Measurements from ENCODE around the gene MEGF6.

MEGF6 gene

DNA sequence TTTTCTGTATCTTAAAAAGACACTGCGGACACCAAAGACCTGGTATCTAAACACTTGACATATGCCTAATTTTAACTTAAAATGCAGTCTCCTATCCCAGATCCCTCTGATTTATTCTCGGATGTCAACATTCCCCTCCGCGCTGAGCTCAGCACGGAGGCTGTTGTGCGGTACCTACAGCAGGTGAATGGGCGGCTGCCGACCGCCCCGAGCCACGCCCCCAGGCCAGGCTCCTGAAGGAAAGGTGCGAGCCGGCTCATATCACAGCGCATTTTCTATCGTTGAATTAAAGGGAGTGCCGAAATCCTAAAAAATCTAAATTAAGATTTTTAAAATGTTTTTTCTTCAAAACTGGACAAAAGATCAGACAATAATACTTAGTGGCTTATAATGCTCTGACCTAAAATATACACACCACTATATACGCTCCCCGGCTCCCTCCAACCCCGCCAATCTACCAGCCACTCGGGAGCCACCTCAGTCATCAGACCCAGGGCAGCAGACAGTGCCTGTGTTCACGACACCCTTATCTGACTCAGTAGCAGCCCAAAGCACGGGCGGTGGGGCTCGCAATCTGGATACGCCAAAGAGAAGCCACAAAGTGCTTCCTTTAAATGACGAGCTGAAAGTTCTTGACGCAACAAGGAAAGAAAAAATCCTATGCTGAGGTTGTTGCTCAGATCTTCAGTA, 34.5 kb upstream of the MEGF6 start:
- no peak for DNase-seq

DNA sequence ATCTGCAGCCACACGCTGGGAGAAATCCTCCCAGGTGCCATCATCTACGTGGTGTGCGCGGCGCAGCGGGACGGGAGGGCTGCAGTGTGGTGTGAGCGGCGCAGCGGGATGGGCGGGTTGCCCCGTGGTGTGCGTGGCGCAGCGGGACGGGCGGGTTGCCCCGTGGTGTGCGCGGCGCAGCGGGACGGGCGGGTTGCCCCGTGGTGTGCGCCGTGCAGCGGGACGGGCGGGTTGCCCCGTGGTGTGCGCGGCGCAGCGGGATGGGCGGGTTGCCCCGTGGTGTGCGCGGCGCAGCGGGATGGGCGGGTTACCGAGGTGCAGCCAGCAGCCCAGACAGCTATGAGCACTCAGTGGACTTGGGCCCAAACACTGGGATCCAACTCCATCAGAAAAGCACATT, 33.9 kb upstream of the MEGF6 start:
- DNase-seq, result no peak

DNA sequence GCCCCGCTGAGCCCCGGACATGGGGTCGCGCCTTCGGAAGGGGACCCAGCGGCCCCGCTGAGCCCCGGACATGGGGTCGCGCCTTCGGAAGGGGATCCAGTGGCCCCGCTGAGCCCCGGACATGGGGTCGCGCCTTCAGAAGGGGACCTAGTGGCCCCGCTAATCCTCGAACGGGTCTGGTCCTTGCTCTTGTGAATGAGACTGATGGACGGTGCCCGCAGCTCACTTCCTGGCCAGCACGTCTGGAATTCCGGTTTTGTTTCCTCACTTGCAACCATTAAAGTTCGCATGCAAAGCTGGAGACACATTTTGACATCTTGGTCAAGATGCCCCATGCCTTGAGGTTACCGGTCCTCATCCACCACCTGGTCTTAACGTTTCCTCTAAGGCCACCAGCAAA, 33.0 kb upstream of the MEGF6 start:
- no peak for DNase-seq

DNA sequence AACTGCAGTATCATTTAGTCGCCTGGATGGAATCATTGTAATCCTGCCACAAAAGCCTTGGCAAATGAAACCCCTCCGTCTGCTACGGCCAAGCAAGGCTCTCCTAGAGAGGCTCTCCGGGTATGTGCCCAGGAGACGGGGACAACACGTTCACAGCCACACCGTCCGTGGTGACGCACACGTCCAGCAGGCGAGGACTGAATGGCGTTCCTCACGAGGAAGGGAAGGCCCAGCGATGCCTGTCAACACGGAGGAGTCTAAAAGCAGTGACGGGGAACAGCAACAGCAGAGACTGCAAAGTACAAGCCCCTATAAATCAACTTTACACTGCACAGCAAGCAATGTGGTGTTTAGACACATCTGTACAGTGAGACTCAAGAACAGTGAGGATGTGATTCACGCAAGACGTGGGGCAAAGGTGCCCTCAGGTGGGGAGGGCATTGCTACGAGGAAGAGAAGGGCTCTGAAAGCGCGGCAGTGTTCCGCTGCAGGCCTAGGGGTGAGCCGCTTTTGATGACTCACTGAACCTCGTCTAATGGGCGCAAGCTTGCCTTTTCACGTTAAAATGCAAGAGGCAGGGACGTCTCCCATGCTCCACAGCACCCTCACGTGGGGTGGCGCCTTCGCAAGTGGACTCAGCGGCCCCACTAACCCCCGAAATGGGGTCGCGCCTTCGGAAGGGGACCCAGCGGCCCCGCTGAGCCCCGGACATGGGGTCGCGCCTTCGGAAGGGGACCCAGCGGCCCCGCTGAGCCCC, 31.8 kb upstream of the MEGF6 start:
- DNase-seq, result no peak

DNA sequence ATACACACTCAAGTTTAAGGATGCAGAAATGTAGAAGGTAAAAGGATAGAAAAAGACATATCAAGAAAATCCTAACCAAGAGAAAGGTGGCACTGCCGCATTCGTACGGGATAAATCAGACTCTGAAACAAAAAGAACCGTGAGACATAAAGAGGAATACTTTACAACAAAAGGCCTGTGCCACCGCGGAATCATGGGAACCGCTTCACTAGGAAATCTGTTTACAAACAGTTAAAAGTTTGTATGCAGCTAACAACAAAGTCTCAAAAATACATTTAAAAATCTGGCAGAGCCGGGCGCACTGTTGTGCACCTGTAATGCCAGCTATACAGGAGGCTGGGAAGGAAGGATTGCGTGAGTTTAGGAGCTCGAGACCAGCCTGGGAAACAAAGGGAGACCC, 30.5 kb upstream of the MEGF6 start:
- no peak for DNase-seq

DNA sequence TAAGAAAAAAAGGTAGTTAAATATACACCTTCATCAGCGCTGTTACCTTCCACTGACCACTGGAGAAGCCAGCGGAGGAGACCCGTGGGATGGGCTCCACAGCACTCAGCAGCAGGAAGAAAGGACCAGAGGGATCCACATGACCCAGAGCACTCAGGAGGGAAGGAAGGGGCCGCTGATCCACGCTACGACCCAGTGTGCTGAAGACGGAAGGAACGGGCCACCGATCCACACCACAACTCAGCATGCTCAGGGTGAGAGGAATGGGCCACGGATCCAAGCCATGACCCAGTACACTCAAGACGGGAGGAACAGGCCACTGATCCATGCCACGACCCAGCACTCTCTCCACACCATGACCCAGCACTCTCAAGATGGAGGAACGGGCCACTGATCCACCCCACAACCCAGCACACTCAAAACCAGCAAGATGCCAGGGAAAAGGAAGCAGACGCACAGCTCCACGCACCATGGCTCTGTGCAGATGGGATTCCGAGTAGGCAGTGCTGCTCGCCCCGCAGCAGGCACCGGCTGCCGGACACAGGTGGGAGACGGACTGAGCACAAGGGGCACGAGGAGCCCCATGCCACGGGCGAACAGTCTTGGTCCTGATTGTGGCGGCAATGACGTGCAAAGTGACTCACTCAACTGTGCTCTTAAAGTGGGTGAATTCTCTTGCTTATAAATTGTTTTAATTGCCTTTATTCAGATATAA, 29.9 kb upstream of the MEGF6 start:
- no peak for DNase-seq

DNA sequence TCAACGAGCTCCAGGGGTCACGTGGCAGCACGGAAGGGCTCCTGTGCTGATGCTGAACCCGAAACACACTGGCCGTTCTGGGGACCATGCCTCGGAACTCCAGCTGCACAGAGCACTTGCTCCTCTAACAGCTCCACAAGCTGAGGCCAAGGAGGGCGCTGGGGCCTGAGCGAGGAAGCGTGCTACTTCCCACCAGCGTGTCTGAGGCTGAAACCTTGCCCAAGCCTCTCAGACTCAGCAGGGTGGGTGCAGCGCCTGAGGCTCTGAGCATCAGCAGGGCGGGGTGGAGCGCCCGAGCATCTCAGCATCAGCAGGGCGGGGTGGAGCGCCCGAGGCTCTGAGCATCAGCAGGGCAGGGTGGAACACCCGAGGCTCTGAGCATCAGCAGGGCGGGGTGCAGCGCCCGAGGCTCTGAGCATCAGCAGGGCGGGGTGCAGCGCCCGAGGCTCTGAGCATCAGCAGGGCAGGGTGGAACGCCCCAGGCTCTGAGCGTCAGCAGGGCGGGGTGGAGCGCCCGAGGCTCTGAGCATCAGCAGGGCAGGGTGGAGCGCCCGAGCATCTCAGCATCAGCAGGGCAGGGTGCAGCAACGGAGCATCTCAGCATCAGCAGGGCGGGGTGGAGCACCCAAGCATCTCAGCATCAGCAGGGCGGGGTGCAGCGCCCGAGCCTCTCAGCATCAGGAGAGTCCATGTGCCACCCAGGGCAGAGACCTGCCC, 29.0 kb upstream of the MEGF6 start:
- no peak for DNase-seq

DNA sequence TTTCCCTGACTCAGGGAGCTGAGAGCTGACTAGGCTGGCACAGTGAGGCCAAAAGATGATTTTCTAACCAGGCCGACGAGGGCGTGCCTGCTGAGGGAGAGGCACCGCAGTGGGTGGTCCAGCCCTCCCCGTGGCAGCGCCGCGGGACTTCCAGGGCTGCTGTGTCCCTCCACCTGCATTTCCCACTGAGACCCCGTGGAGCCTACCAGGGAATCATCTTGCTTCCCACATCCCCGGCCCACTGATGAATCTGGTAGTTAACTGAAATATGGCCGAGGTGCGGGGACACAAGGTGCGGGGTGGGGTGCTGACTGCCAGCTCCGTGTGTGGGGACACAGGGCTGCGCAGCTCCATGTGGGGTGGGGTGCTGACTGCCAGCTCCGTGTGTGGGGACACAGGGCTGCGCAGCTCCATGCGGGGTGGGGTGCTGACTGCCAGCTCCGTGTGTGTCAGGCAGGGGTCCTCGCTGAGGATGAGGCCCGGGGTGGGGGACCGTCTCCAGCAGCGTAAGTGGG, 28.1 kb upstream of the MEGF6 start:
- DNase-seq, result no peak

DNA sequence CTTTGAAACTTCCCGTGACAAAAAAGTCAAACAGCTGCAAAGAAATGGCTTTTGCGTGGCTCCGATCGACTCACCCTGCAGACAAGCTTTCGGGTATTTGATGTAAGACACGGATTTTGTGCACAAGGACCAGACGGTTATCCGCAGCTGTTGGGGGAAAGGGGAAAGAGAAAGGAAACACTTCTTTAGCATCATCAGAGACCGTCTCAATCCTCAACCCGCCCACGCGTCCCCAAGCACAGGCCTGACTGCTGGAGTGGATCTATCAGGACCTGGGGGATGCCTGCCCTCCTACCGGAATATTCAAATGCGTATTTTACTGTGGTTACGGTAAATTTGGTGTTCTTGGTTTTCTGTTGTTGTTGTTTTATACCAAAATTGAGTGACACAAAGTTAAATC, 27.4 kb upstream of the MEGF6 start:
- DNase-seq, result no peak

DNA sequence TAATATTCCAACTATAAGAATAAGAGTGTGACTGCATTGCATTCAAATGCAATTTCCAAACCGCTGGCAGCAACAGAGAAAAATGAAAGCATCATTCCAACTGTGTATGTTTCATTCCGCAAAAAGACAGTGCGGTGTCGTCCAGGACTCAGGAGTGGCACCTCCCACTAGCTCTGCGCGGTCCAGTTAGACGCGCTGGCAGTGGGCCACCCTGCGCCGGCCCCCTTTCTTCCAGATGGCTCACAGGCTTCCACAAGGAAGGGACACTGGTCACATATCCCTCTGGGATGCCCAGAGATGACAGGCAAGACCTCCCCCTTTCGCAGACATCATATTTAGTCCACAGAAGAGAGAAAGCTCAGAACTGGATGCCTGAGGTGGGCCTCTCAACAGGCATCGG, 26.7 kb upstream of the MEGF6 start:
- no peak for DNase-seq

DNA sequence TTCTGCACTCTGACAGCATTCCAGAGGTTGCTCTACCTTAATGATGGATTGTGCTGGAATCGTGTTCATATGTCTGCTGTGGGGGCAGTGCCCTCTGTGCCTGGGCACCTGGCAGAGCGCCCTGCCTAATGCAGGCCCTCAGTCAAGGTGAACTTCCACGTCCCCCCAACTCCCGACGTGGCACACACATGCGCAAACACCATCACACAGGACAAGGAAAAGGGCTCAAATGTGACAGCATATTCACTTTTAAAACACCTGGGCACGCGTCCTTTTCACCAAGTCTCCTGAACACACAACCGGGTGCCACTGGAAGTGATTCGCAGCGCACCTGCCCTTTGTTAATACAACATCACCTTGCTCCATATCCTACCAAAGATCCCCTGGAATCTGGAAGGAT, 25.2 kb upstream of the MEGF6 start:
- no peak for DNase-seq

DNA sequence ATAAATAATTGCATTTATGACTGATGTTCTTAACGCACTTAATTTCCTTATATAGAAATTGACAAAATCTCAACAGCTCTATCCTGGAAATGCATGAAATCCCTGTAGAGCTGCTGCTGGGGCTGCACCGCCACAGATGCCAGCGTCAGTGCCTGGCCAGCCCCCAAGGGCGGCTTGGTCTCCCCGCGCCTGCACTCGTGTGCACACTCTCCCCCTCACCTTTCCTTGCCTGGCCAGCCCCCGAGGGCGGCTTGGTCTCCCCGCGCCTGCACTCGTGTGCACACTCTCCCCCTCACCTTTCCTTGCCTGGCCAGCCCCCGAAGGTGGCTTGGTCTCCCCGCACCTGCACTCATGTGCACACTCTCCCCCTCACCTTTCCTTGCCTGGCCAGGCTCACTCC, 24.8 kb upstream of the MEGF6 start:
- no peak for DNase-seq

DNA sequence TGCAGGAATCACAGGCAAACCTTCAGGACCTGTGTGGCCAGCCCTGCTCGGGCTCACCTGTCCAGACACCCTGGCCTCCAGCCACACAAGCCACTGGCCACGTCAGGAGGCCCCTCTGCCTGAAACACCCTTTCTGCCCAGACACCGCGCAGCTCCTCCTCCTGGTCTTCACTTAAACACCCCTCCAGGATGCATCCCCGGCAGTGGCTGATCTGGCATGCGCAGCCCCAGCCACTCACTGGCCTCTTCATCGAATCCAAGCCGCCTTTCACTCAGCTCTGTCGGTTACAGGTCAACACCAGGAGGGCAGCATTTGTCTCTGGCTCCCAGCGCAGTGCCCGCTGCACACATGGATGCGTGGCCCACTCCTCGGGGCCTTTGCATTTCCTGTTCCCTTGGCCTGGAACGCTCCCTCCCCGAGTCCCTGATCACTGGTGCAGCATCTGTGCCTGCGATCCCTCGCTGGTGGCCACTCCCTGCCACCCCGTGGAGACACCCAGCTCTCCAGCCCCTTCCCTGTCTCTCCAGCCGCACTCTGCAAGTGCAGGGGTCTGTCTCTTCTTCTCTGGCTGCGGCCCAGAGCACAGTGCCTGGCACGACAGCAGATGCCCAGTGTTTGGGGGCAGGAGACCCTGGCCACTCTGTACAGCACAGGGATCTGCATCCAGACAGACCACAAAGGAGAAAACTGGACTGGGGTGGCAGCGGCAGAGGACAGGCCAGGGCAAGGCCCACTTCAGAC, 22.9 kb upstream of the MEGF6 start:
- DNase-seq, result no peak

DNA sequence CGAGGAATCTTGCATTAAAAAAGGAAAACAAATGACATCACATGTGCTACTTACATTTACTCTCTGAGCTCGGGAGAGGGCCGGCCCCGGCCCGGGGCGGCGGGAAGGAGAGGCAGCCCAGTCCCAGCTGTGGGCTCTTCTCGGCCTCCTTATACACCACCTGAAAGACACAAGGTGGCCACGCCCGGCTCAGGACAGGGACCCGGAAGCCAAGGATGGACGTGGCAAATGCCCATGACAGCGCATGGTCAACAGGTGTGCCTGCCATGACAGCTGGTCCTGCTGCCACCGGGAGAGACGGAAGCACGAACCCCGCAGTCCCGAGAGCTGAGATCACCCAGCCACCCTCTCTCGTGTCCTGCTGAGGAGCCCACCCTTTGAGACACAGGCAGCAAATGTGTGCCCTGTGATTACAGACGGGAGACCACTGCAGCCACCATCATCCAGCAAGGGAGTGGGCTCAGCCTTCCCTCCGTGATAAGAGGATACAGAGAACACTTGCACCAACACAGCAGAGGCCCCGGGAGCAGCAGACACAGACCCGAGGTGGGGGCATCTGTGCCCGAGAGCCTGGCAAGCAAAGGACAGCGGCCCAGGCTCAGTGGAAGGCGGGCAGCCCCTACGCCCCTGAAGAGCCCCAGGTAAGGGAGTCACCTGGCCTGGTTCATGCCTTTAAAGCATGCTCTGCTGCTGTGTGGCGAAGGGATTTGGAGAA, 22.2 kb upstream of the MEGF6 start:
- no peak for DNase-seq

DNA sequence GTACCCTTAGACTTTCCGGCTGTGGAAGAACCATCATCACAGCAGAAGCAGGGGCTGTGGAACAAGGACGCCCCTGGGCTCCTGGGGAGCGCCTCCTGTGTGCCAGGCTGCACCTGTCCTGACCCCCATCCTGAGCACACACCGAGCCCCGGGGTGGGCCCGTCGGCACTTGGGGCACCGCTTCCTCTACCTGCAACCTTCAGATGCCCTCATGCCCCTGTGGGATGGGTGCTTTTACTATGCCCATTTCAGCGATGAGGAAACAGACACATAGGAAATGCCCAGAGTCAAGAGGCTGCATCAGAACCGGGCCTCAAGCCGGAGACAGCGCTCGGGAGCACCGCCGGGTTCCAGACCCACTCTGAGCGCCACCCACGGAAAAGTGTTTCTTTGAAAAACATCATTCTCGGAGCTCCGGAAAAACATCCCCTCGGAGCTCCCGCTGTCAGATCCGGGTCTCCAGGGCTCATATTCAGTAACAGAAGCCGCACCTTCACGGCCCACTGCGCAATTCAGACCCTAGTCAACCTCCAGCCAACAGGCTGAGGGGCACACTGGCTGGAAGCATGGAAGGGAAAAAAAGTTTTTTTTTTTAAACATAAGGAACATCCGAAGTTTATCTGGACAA, 21.5 kb upstream of the MEGF6 start:
- DNase-seq, result no peak

DNA sequence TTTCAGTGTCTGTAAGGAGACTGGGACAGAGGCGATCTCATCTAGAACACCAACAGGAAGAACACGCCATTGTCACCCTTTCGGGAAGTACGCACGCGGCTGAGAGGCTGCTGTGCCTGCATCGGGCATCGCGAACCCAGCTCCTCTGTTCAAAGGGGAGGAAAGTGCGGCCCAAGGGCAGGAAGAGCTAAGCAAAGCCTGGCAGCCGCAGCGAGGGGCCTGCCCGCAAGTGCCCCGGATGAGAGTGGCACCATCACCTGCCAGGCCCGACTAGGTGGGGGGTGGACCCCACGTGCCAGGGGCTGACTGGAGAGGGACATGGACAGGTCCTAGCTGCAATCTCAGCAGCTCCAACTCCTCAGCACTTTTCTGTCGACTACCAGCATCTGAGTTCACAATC, 21.0 kb upstream of the MEGF6 start:
- no peak for DNase-seq

DNA sequence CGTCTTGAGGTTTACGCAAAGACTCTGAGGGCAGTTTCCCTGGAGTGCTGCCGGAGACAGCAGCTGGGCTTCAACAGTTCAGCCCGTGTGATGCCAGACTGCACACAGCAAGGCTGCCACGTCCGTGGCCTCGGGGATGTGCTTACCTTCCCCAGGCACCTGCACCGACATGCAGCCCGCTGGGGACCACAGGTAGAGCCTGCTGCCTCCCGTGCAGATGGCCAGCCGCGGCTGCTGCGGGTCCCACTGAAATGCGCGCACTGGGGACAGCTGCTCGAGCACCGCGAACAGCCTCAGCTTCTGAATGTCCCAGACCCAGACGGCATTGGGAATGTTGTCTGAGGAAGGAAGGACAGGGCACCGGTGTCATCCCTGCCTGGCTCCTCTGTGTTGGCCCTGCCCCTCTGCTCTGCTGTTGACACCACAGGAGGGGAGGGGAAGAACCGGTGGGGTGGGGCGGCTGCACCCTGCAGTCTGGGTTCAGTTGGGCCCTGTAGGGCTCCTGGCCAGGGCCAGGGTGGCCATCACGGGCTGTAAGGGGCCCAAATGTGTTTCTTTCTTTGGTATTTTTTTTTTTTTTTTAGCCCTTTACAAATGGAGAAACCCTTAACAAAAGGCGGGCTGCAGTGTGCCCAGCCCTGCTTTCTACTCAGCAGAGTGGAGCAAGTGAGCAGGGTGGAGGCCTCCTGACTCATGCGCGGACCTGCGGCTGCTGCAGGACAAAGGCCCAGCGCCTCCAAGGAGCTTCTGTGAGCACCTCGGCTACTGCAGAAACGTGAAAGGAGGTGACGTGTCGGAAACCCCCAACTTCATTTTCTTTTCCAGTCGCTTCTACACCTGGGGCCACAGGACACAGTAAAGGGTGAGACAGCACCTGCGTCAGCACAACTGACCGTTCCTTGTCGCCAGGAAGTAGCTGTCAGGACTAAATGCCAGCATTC, 20.3 kb upstream of the MEGF6 start:
- no peak for DNase-seq

DNA sequence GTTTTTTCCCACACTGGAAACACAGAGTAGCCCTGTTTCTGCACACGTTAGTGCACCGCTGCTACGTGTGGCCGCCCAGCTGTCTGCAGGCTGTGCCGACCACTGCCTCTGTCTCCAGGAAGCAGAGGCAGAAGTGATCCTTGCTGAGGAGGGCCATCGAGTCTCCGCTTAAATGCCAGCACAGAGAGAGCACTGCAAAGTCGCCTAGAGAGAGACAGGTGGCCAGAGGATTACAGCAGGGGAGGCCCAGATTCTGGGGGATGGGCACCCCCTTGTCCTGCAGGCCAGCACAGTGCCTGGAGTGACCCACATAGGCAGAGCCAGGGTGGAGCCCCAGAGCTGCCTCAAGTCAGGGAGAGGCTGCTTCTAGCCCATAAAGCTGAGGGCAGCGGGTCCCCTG, 19.6 kb upstream of the MEGF6 start:
- DNase-seq, result no peak

DNA sequence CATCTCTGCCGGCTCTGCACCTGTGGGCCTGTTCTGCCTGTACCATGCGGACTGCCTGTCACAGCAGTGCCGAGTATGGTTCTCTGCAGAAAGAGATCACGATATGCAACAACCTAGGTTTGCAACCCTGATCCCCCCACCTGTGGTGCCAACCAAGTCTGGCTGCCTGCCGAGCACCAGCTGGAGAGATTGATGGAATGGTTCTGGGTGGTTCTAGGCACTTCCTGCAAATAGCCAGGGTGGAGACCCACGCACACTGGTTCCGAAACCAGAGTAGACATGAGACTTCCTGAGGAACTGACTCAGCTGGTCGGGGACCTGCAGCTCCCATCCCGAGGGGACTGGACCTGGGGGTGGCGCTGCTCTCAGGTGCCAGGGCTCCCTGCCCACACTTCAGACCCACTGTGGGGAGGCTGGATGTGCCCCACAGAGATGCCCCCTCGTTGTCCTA, 18.9 kb upstream of the MEGF6 start:
- no peak for DNase-seq

DNA sequence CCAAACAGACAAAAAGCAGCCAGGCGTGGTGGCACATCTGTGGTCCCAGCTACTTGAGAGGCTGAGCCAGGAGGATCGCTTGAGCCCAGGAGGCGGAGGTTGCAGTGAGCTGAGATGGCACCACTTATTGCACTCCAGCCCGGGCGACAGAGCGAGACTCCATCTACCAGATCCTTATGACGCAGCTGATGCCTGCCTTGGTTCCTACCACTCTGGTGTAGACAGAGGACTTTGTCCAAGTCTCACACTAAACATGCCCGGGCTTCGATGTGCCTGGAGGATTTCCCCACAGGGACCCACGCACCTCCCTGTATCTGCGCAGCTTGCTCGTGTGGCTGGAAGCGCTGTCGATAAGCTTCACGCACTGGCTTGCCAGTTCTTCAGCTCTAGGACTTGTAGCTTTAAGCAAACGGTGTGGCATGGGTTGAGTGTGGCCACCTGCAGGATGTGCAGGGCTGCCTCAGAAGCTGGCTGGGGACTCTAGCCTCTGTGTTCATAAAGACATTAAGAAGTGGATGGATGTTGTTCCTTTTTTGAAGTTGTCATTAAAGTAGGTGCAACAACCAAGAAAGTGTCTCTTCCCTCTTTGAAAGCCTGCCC, 18.4 kb upstream of the MEGF6 start:
- no peak for DNase-seq
